HepG2 (cell line): ENCODE measurements around the gene IMPDH2. TPM values are rescaled to one million over a fixed set of nuclear protein-coding genes. Genes with fewer than 3 reads are reported as not detected.
A peak's percentile ranks its signal among the peaks of the same experiment; 100 is the strongest.

Source experiments
- ETV6 ChIP-seq: sonication (generic); formaldehyde crosslinking; conservative IDR thresholded peaks from 2 replicates; pipeline ENCODE4 v1.4.0; 2020; ENCODE audit warnings: missing genetic modification reagents
- FOXJ3 ChIP-seq: sonication (generic); formaldehyde crosslinking; IDR thresholded peaks from 2 replicates; pipeline ENCODE4 v1.4.0; 2020; ENCODE audit warnings: missing genetic modification reagents, mild to moderate bottlenecking, borderline replicate concordance
- GLI4 ChIP-seq: sonication (generic); formaldehyde crosslinking; IDR thresholded peaks from 2 replicates; pipeline ENCODE4 v1.5.1; 2020; ENCODE audit warnings: missing genetic modification reagents, mild to moderate bottlenecking, moderate library complexity, borderline replicate concordance
- HNRNPH1 ChIP-seq: fragments of 200-400 bp; formaldehyde crosslinking; optimal IDR thresholded peaks from 2 replicates; pipeline ENCODE3; 2017; ENCODE audit warnings: mild to moderate bottlenecking, low read depth, low read length
- HOXD1 ChIP-seq: sonication (generic); formaldehyde crosslinking; IDR thresholded peaks from 2 replicates; pipeline ENCODE4 v1.5.0; 2020; ENCODE audit warnings: missing genetic modification reagents
- SRSF9 ChIP-seq: fragments of 200-400 bp; formaldehyde crosslinking; IDR thresholded peaks from 2 replicates; pipeline ENCODE4 v1.6.1; 2018; ENCODE audit warnings: borderline replicate concordance, mild to moderate bottlenecking, low read depth, low read length; ENCODE audit not compliant: insufficient read depth, poor library complexity, severe bottlenecking
- SSRP1 ChIP-seq: IDR thresholded peaks from 2 replicates; pipeline ENCODE4 v1.6.1; 2016; ENCODE audit warnings: control low read depth
- XRCC5 ChIP-seq: fragments of 200-400 bp; formaldehyde crosslinking; optimal IDR thresholded peaks from 2 replicates; pipeline ENCODE3; 2017; ENCODE audit warnings: mild to moderate bottlenecking, low read length
- ZNF383 ChIP-seq: sonication (generic); formaldehyde crosslinking; IDR thresholded peaks from 2 replicates; pipeline ENCODE4 v1.4.0; 2020; ENCODE audit warnings: missing genetic modification reagents, mild to moderate bottlenecking, borderline replicate concordance
- ZNF441 ChIP-seq: sonication (generic); formaldehyde crosslinking; IDR thresholded peaks from 2 replicates; pipeline ENCODE4 v1.7.0; 2021; ENCODE audit warnings: missing genetic modification reagents, borderline replicate concordance
- ZNF572 ChIP-seq: sonication (generic); formaldehyde crosslinking; IDR thresholded peaks from 2 replicates; pipeline ENCODE4 v1.5.1; 2020; ENCODE audit warnings: mild to moderate bottlenecking, missing genetic modification reagents
- ZNF724P ChIP-seq: sonication (generic); formaldehyde crosslinking; IDR thresholded peaks from 2 replicates; pipeline ENCODE4 v1.8.0; 2022; ENCODE audit warnings: missing genetic modification reagents, borderline replicate concordance
- ZNF792 ChIP-seq: IDR thresholded peaks from 2 replicates; pipeline ENCODE4 v1.6.1; 2016
- polyA plus RNA-seq, 8 experiments: library from polyadenylated mRNA; depleted of rRNA in 3 of 8; stranded (reverse) in 7 of 8; unstranded in 1 of 8; fragments of >200 nt; fragmentation: Illumina TruSeq in 4 of 8; extraction: Trizol in 4 of 8; gene quantifications; 2 replicates each; pipeline versions ENCODE4 v1.2.1 to v1.2.3, GENCODE V29; 2011 to 2016; ENCODE audit warnings: low read depth in 4 of 8, missing spikeins in 1 of 8, mixed read lengths in 1 of 8; ENCODE audit not compliant: insufficient read depth in 1 of 8
- total RNA-seq, 5 experiments: library from RNA; depleted of rRNA; stranded (reverse); fragments of >200 nt; fragmentation: Illumina TruSeq; extraction: Trizol; gene quantifications; 2 replicates each; pipeline ENCODE4 v1.2.3, GENCODE V29; 2016; ENCODE audit warnings: low read depth in 1 of 5
- TF ChIP-seq, protein P1 (sequence below), 2 experiments: IDR thresholded peaks; 2 replicates each; pipeline ENCODE4 v1.6.1; 2011 to 2012; ENCODE audit warnings: low read length in 2 of 2, borderline replicate concordance in 1 of 2, low read depth in 1 of 2, mild to moderate bottlenecking in 1 of 2, moderate library complexity in 1 of 2
- TF ChIP-seq, protein P2 (sequence below): sonication (generic); formaldehyde crosslinking; IDR thresholded peaks from 2 replicates; pipeline ENCODE4 v1.4.0; 2020; ENCODE audit warnings: missing genetic modification reagents
- TF ChIP-seq, protein P3 (sequence below): sonication (generic); formaldehyde crosslinking; IDR thresholded peaks from 2 replicates; pipeline ENCODE4 v1.5.0; 2020; ENCODE audit warnings: mild to moderate bottlenecking, missing genetic modification reagents, borderline replicate concordance
- TF ChIP-seq, protein P4 (sequence below): sonication (generic); formaldehyde crosslinking; conservative IDR thresholded peaks from 2 replicates; pipeline ENCODE4 v1.8.1; 2023; ENCODE audit warnings: missing genetic modification reagents
- TF ChIP-seq, protein P5 (sequence below): sonication (generic); formaldehyde crosslinking; IDR thresholded peaks from 2 replicates; pipeline ENCODE4 v1.4.0; 2020; ENCODE audit warnings: missing genetic modification reagents

IMPDH2 gene
- total and polyA plus RNA-seq, 2 of the 13 experiments (the other 11 are each of a cell fraction or from before 2014, with no cell fraction given) = 248 to 260 TPM

DNA sequence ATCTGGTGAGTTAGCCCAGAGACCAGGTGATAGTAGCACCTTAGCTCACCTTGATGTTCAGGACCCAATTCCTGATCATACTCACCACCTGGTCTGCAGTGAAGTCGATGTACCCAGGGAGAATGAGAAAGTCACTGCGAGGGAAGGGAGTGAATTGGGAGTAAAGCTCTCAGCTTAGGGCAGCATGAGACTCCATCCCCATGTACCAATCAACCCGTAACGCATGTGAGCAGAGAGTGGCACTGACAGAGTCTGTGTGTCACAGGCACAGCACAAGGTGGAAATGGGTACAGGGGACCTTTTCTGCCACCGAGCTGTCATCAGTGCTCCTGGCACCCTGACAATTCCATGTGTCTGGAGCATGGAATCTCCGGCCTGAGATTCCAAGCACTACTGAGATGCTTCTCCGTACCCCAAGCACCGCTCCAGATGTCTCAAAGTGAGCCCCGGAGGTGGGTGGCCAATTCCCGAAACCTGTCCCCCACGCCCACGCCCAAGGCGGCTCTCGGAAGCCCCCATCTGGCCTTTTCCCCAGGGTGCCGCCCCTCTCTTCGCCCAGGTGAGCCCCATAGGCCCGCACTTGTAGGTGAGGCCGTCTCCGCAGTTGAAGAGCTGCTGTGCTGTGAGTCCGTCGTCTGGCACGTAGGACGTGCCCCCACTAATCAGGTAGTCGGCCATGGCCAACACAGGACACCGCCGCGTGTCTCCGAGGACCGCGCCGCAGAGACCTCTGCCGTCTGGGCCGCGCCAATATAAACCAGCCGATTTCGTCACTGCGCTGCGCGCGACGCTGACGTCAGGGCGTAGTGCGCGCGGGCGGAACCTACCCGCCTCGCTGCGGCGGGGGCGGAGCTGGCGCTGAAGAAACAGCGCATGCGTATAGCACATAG lies at the start of gene IMPDH2 (continued):
- TF ChIP-seq ZNF792 (CRISPR knock-in tag) (peak; percentile 73; the same call in 1 of the 2 replicates), HOXD1 (CRISPR knock-in tag) (peak; percentile 77), ETV6 (CRISPR knock-in tag) (no peak; the same call in 1 of the 2 replicates), SRSF9 (no peak), ZNF441 (CRISPR knock-in tag) (peak; percentile 81; the same call in 1 of the 2 replicates), FOXJ3 (CRISPR knock-in tag) (peak; percentile 67; the same call in 1 of the 2 replicates), SSRP1 (peak; percentile 63; the same call in 1 of the 2 replicates), ZNF572 (CRISPR knock-in tag) (no peak), GLI4 (peak; percentile 64; the same call in 1 of the 2 replicates), ZNF383 (CRISPR knock-in tag) (no peak), HNRNPH1 (no peak), XRCC5 (peak; percentile 30), ZNF724P (CRISPR knock-in tag) (peak; percentile 93; the same call in 1 of the 2 replicates)
- TF ChIP-seq, protein P1, sequence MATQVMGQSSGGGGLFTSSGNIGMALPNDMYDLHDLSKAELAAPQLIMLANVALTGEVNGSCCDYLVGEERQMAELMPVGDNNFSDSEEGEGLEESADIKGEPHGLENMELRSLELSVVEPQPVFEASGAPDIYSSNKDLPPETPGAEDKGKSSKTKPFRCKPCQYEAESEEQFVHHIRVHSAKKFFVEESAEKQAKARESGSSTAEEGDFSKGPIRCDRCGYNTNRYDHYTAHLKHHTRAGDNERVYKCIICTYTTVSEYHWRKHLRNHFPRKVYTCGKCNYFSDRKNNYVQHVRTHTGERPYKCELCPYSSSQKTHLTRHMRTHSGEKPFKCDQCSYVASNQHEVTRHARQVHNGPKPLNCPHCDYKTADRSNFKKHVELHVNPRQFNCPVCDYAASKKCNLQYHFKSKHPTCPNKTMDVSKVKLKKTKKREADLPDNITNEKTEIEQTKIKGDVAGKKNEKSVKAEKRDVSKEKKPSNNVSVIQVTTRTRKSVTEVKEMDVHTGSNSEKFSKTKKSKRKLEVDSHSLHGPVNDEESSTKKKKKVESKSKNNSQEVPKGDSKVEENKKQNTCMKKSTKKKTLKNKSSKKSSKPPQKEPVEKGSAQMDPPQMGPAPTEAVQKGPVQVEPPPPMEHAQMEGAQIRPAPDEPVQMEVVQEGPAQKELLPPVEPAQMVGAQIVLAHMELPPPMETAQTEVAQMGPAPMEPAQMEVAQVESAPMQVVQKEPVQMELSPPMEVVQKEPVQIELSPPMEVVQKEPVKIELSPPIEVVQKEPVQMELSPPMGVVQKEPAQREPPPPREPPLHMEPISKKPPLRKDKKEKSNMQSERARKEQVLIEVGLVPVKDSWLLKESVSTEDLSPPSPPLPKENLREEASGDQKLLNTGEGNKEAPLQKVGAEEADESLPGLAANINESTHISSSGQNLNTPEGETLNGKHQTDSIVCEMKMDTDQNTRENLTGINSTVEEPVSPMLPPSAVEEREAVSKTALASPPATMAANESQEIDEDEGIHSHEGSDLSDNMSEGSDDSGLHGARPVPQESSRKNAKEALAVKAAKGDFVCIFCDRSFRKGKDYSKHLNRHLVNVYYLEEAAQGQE (IDR thresholded peaks at IDR 0.05; ENCODE audit: borderline replicate concordance in 1 of 2, low read depth in 1 of 2, low read length in 2 of 2) = peak in 1 of 2 experiments; percentile 38; a peak in 1 of 4 replicates
- TF ChIP-seq, protein P2, sequence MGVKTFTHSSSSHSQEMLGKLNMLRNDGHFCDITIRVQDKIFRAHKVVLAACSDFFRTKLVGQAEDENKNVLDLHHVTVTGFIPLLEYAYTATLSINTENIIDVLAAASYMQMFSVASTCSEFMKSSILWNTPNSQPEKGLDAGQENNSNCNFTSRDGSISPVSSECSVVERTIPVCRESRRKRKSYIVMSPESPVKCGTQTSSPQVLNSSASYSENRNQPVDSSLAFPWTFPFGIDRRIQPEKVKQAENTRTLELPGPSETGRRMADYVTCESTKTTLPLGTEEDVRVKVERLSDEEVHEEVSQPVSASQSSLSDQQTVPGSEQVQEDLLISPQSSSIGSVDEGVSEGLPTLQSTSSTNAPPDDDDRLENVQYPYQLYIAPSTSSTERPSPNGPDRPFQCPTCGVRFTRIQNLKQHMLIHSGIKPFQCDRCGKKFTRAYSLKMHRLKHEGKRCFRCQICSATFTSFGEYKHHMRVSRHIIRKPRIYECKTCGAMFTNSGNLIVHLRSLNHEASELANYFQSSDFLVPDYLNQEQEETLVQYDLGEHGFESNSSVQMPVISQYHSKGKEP (CRISPR knock-in tag) = no peak; the same call in 1 of the 2 replicates
- TF ChIP-seq, protein P3, sequence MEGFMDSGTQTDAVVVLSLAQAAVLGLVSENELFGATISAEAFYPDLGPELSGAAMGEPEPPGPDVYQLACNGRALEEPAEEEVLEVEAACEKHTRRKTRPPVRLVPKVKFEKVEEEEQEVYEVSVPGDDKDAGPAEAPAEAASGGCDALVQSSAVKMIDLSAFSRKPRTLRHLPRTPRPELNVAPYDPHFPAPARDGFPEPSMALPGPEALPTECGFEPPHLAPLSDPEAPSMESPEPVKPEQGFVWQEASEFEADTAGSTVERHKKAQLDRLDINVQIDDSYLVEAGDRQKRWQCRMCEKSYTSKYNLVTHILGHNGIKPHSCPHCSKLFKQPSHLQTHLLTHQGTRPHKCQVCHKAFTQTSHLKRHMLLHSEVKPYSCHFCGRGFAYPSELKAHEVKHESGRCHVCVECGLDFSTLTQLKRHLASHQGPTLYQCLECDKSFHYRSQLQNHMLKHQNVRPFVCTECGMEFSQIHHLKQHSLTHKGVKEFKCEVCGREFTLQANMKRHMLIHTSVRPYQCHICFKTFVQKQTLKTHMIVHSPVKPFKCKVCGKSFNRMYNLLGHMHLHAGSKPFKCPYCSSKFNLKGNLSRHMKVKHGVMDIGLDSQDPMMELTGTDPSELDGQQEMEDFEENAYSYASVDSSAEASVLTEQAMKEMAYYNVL = peak; percentile 67; the same call in 1 of the 2 replicates
- TF ChIP-seq, protein P4, sequence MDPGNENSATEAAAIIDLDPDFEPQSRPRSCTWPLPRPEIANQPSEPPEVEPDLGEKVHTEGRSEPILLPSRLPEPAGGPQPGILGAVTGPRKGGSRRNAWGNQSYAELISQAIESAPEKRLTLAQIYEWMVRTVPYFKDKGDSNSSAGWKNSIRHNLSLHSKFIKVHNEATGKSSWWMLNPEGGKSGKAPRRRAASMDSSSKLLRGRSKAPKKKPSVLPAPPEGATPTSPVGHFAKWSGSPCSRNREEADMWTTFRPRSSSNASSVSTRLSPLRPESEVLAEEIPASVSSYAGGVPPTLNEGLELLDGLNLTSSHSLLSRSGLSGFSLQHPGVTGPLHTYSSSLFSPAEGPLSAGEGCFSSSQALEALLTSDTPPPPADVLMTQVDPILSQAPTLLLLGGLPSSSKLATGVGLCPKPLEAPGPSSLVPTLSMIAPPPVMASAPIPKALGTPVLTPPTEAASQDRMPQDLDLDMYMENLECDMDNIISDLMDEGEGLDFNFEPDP (CRISPR knock-in tag) = 0 out of 2 replicates have a peak, but pooled peaks have one; percentile 47
- TF ChIP-seq, protein P5, sequence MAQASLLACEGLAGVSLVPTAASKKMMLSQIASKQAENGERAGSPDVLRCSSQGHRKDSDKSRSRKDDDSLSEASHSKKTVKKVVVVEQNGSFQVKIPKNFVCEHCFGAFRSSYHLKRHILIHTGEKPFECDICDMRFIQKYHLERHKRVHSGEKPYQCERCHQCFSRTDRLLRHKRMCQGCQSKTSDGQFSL (CRISPR knock-in tag) = 0 out of 2 replicates have a peak, but pooled peaks have one; percentile 30
